GM12878 (cell line): ENCODE results near the gene GPSM1. TPM values are rescaled to one million over a fixed set of nuclear protein-coding genes. Genes with fewer than 3 reads are reported as not detected.
A peak's percentile ranks its signal among the peaks of the same experiment; 100 is the strongest.

Experiments used
- ATAC-seq: fragments of 200-7000 bp; cut with Tn5 transposase; 3 replicates; pipeline ENCODE4 v1.9.1; 2020; ENCODE audit warnings: mild to moderate bottlenecking, moderate library complexity
- BruUV-seq: library from RNA; stranded (reverse); fragments of 400-500 nt; replicated peaks from 2 replicates; lab custom pipeline; 2021; lab: Mats Ljungman, UMichigan
- CTCF ChIA-PET: fragments of 300-600 bp; sonication (Branson Sonifier 250); formaldehyde crosslinking; extraction: SDS; loops from one replicate; lab custom pipeline; 2021; ENCODE audit warnings: inconsistent platforms; lab: Yijun Ruan, JAX
- POLR2A ChIA-PET: fragments of 350-600 bp; formaldehyde crosslinking; extraction: SDS; loops from one replicate; lab custom pipeline; 2021; ENCODE audit warnings: inconsistent platforms; lab: Charles Lee
- RAD21 ChIA-PET: fragments of 300-600 bp; sonication (Branson Sonifier 250); formaldehyde crosslinking; loops from one replicate; lab custom pipeline; 2023; ENCODE audit warnings: antibody characterized with exemption; ENCODE audit not compliant: unreplicated experiment; lab: Charles Lee
- SMC1A ChIA-PET: fragments of 300-600 bp; sonication (Branson Sonifier 250); formaldehyde crosslinking; loops from one replicate; lab custom pipeline; 2023; ENCODE audit not compliant: unreplicated experiment, uncharacterized antibody; lab: Charles Lee
- DNase-seq: peaks from one replicate; pipeline ENCODE4 v3.0.0-alpha.2; 2011; ENCODE audit warnings: low read depth, low spot score
- FAIRE-seq: peaks from 3 replicates; lab custom pipeline; 2011; peaks lifted over from hg19 to GRCh38; lab: Jason Lieb, UNC
- H2AFZ ChIP-seq: 2 replicates; pipeline ENCODE4 v1.6.0; 2011; ENCODE audit warnings: low read depth, low read length, control low read depth; ENCODE audit not compliant: control insufficient read depth
- H3K27ac ChIP-seq: 2 replicates; pipeline ENCODE4 v1.5.1; 2011; ENCODE audit warnings: control low read depth; ENCODE audit not compliant: control insufficient read depth, insufficient read depth
- H3K27me3 ChIP-seq, 2 experiments: replicated peaks in 1 of 2; 2 replicates each; pipeline versions ENCODE4 v1.6.0 to v1.6.1; 2011; ENCODE audit warnings: low read length in 1 of 2; ENCODE audit not compliant: control insufficient read depth in 2 of 2, insufficient read depth in 2 of 2
- H3K36me3 ChIP-seq, 2 experiments: 2 replicates each; pipeline ENCODE4 v1.5.1; 2011; ENCODE audit warnings: low read length in 1 of 2; ENCODE audit not compliant: control insufficient read depth in 2 of 2, insufficient read depth in 2 of 2
- H3K4me1 ChIP-seq: 2 replicates; pipeline ENCODE4 v1.6.1; 2011; ENCODE audit warnings: mild to moderate bottlenecking, low read length, moderate library complexity, mixed read lengths; ENCODE audit not compliant: control insufficient read depth, insufficient read depth
- H3K4me2 ChIP-seq: 2 replicates; pipeline ENCODE4 v1.6.0; 2011; ENCODE audit warnings: control low read depth; ENCODE audit not compliant: control insufficient read depth, insufficient read depth
- H3K4me3 ChIP-seq: fragments of 200-600 bp; sonication (generic); 2 replicates; pipeline ENCODE4 v1.5.1; 2016
- H3K79me2 ChIP-seq: 2 replicates; pipeline ENCODE4 v1.6.0; 2011; ENCODE audit warnings: low read length; ENCODE audit not compliant: control insufficient read depth, insufficient read depth
- H3K9ac ChIP-seq: 2 replicates; pipeline ENCODE4 v1.8.0; 2011; ENCODE audit warnings: low read length, control low read depth, mixed read lengths; ENCODE audit not compliant: control insufficient read depth, insufficient read depth
- H3K9me3 ChIP-seq: replicated peaks from 3 replicates; pipeline ENCODE4 v1.5.1; 2011; ENCODE audit warnings: mild to moderate bottlenecking, low read length; ENCODE audit not compliant: control insufficient read depth, insufficient read depth
- H4K20me1 ChIP-seq: 2 replicates; pipeline ENCODE4 v1.6.0; 2011; ENCODE audit not compliant: control insufficient read depth, insufficient read depth
- CEBPZ ChIP-seq: fragments of 150-350 bp; IDR thresholded peaks from 2 replicates; pipeline ENCODE4 v1.6.1; 2016; ENCODE audit warnings: low read depth, low read length
- HDAC6 ChIP-seq: fragments of 200-600 bp; sonication (generic); IDR thresholded peaks from one replicate; pipeline ENCODE4 v1.8.0; 2017; ENCODE audit warnings: antibody characterized with exemption; ENCODE audit not compliant: unreplicated experiment
- WGBS: methylation state at CpG from one replicate; pipeline ENCODE4 v1.1.6; 2016; ENCODE audit warnings: low lambda C conversion rate; ENCODE audit not compliant: insufficient replicate concordance, insufficient coverage; ENCODE audit errors: missing lambda C conversion rate; 5-methylcytosine and 5-hydroxymethylcytosine counted together
- in situ Hi-C: fragments of 300-500 bp; cut with MboI; formaldehyde crosslinking; loops from 9 replicates; pipeline ENCODE4 v1.14.3; 2018; ENCODE audit warnings: mixed read lengths
- intact Hi-C: fragments of 100-400 bp; cut with micrococcal nuclease; formaldehyde crosslinking; loops from one replicate; pipeline ENCODE4 v1.14.2; 2022; ENCODE audit not compliant: unreplicated experiment
- polyA plus RNA-seq, 11 experiments: library from polyadenylated mRNA; depleted of rRNA in 4 of 11; unstranded in 6 of 11; stranded (reverse) in 5 of 11; fragments of >200 nt; fragmentation: Nextera tagmentation in 4 of 11; fragmentation: Illumina TruSeq in 1 of 11; extraction: Ambion mirVana in 4 of 11; extraction: Trizol in 1 of 11; gene quantifications; 1 replicate in 1 of 11; 2 replicates in 10 of 11; pipeline versions ENCODE4 v1.2.1 to v1.2.3, GENCODE V29; 2011 to 2016; ENCODE audit warnings: inconsistent platforms in 2 of 11, missing spikeins in 2 of 11, low read depth in 1 of 11
- total RNA-seq, 4 experiments: library from RNA; depleted of rRNA in 3 of 4; stranded (reverse); fragments of >200 nt in 3 of 4; fragmentation: Illumina TruSeq in 1 of 4; extraction: Trizol in 1 of 4; gene quantifications; 2 replicates each; pipeline versions ENCODE4 v1.2.1 to v1.2.3, GENCODE V29; 2013 to 2021

GPSM1 gene
- total and polyA plus RNA-seq, 10 of the 15 experiments (the other 5 are each of a cell fraction or from before 2014, with no cell fraction given): 0.04 to 0.10 (median 0.10) TPM; not detected in 7

DNA sequence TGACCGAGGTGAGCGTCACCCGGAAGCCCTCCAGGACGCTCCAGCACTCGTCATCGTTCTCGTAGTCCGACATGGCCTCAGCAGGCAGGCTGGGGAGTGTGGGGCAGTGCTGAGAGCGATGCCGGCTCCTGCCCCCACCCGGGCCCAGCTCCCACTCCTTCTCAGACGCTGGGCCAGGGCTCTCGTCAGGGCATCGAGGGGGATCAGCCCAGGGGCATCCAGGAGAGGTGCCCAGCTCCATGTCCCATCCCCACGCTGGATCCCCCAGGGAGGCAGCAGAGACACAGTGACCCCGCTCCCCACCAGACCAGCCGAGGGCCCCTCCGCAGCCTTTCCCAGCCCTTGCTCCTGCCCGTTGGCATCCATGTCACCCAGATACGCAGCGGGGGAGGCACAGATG lies 44.7 kb downstream of the GPSM1 start:
- Histone ChIP-seq H3K36me3 (peaks cover 0 to 1% of the 10 kb centered on the region in 2 experiments; a peak in 3 of 4 replicates), H4K20me1 (no peaks in the 10 kb centered on the region), H2AFZ (no peak overlapping the region), H3K27ac (no peak overlapping the region), H3K79me2 (no peaks in the 10 kb centered on the region), H3K4me2 (peak overlapping the region; percentile 36), H3K27me3 (no peaks in the 10 kb centered on the region), H3K9ac (no peak overlapping the region; the same call in 1 of the 2 replicates), H3K4me1 (0 out of 2 replicates have a peak, but pooled peaks cover 4% of the 10 kb centered on the region), H3K9me3 (no peaks in the 10 kb centered on the region), H3K4me3 (0 out of 2 replicates have a peak overlapping the region, but pooled peaks have one; percentile 60)
- intact Hi-C loops (no loop called here), in situ Hi-C loops (no loop called here)
- TF ChIP-seq CEBPZ (no peak), HDAC6 (no peak)
- 77% methylated on average over 21 of the region's 21 CpGs for WGBS
- RAD21 ChIA-PET: interaction anchor here (1.6 kb wide), 1 partner anchor 9 kb away, joined by 6 read pairs; the partner anchor contains the start of gene DNLZ
- ATAC-seq (no peak), FAIRE-seq (no peak), DNase-seq (no peak)
- CTCF ChIA-PET: interaction anchor here (1.5 to 1.9 kb wide), 2 partner anchors 9 to 28 kb away, joined by 5 to 7 read pairs; partner anchors contain the start of genes DNLZ and SNAPC4
- no TSS peak for BruUV-seq
- POLR2A ChIA-PET: interaction anchor here (2.0 kb wide), 1 partner anchor 32 kb away, joined by 5 read pairs; no protein-coding TSS in a partner anchor
- SMC1A ChIA-PET: no interaction called here
